ENCODE data around the gene RBBP6.

The RBBP6 gene

DNA sequence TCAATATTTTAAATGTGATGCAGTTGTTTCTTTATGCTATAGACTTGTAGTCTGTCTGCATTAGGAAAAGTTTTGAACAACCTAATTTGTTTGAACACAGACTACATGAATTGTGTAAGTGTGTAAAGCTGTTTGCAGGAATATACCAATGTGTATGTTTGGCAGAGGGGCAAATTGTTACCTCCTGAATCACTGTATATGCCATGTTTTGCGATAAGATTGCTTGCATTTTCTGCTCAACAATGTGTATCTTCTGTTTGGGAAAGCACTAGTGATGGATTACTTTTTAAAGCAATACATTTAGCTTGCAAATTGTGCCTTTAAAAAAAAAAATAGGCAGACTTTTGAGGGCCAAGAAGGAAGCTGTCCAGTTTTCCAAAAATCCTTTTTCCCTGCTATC lies 14.6 kb downstream of the RBBP6 start:
- POLR2A ChIA-PET: no interaction called here
- no peak overlapping the region for H3K27ac ChIP-seq (ENCODE audit: insufficient read depth in 1 of 2, low read depth in 1 of 2, low read length in 2 of 2, poor library complexity in 1 of 2, severe bottlenecking in 2 of 2)
- H3K4me3 ChIP-seq (ENCODE audit: control insufficient read depth in 1 of 7, extremely low read depth in 1 of 7, insufficient read depth in 4 of 7, low read depth in 2 of 7, low read length in 6 of 7): no peak overlapping the region
- H3K36me3 ChIP-seq (ENCODE audit: control insufficient read depth in 4 of 4, insufficient read depth in 4 of 4, low read length in 3 of 4): peaks cover 18 to 62% (median 49%) of the 10 kb centered on the region in 4 experiments
- H3K27me3 ChIP-seq (replicated peaks in 2 of 5; ENCODE audit: control insufficient read depth in 4 of 5, insufficient read depth in 5 of 5, low read length in 4 of 5): no peaks in the 10 kb centered on the region
- no peaks in the 10 kb centered on the region for H3K9me3 ChIP-seq (ENCODE audit: control extremely low read depth in 1 of 5, control insufficient read depth in 4 of 5, insufficient read depth in 2 of 5, low read depth in 1 of 5, low read length in 4 of 5)
- CTCF ChIA-PET: interaction anchor here (0.7 to 1.3 kb wide), 2 partner anchors 10 to 38 kb away, joined by 3 to 5 read pairs; no protein-coding TSS in a partner anchor
- WGBS (ENCODE audit: insufficient coverage): no CpG with 5 or more reads among the region's 1 CpG
- no peak for DNase-seq
- no peaks in the 10 kb centered on the region for H3K4me1 ChIP-seq (ENCODE audit: control extremely low read depth in 1 of 4, control insufficient read depth in 4 of 4, insufficient read depth in 4 of 4, low read length in 3 of 4)

DNA sequence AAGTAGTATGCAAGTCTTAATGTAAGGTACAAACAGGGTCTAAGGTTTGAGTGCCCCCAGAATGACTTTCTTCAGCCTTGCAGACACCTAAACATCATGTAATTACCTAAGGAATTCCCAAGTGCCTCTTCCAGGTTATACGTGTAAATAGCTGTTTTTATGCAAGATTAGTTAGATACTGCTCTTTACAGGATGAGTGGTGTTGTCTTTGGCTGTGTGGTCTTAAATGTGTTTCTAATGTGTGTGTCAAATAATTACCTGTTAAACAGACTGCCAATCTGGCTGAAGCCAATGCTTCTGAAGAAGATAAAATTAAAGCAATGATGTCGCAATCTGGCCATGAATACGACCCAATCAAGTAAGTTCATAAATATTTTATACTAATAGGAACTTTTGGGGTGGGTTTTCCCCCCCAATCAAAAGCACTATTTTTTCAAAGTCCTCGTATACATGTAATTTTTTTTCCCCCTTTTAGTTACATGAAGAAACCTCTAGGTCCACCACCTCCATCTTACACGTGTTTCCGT lies 16.0 kb downstream of the RBBP6 start:
- no peak overlapping the region for H3K27ac ChIP-seq (ENCODE audit: insufficient read depth in 1 of 2, low read depth in 1 of 2, low read length in 2 of 2, poor library complexity in 1 of 2, severe bottlenecking in 2 of 2)
- H3K4me1 ChIP-seq (ENCODE audit: control extremely low read depth in 1 of 4, control insufficient read depth in 4 of 4, insufficient read depth in 4 of 4, low read length in 3 of 4): no peaks in the 10 kb centered on the region
- WGBS (ENCODE audit: insufficient coverage): 100% methylated on average over 1 of the region's 6 CpGs
- ChIA-PET POLR2A (no interaction called here), CTCF (no interaction called here)
- H3K4me3 ChIP-seq (ENCODE audit: control insufficient read depth in 1 of 7, extremely low read depth in 1 of 7, insufficient read depth in 4 of 7, low read depth in 2 of 7, low read length in 6 of 7): no peak overlapping the region
- H3K9me3 ChIP-seq (ENCODE audit: control extremely low read depth in 1 of 5, control insufficient read depth in 4 of 5, insufficient read depth in 2 of 5, low read depth in 1 of 5, low read length in 4 of 5): no peaks in the 10 kb centered on the region
- no peak for DNase-seq
- no peaks in the 10 kb centered on the region for H3K27me3 ChIP-seq (replicated peaks in 2 of 5; ENCODE audit: control insufficient read depth in 4 of 5, insufficient read depth in 5 of 5, low read length in 4 of 5)
- peaks cover 16 to 65% (median 50%) of the 10 kb centered on the region in 4 experiments for H3K36me3 ChIP-seq (ENCODE audit: control insufficient read depth in 4 of 4, insufficient read depth in 4 of 4, low read length in 3 of 4)

DNA sequence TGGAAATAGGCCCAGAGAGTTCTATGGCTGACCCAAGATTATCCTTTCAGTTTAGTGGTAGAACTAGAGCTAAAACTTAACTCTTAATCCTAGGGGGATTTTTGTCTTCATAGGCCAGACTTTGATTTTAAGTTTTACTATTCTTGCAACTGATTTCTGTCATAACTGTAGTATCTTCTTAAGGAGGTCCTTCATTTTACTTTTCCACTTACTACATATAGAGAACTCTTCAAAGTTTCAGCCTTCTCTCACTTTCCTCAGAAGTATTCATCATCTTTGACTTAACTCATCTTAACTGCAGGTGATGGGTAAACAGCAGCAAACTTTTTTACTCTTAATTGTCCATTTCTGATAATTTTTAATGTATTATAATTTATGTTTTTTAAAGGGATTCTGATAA lies 23.4 kb downstream of the RBBP6 start:
- H3K27ac ChIP-seq (ENCODE audit: insufficient read depth in 1 of 2, low read depth in 1 of 2, low read length in 2 of 2, poor library complexity in 1 of 2, severe bottlenecking in 2 of 2): no peak overlapping the region
- DNase-seq: no peak
- H3K27me3 ChIP-seq (replicated peaks in 2 of 5; ENCODE audit: control insufficient read depth in 4 of 5, insufficient read depth in 5 of 5, low read length in 4 of 5): no peaks in the 10 kb centered on the region
- CTCF ChIA-PET: interaction anchor here (0.6 kb wide), 1 partner anchor 203 kb away, joined by 3 read pairs; no protein-coding TSS in a partner anchor
- H3K9me3 ChIP-seq (ENCODE audit: control extremely low read depth in 1 of 5, control insufficient read depth in 4 of 5, insufficient read depth in 2 of 5, low read depth in 1 of 5, low read length in 4 of 5): peaks cover 0 to 1% (median 0%) of the 10 kb centered on the region in 5 experiments
- H3K4me3 ChIP-seq (ENCODE audit: control insufficient read depth in 1 of 7, extremely low read depth in 1 of 7, insufficient read depth in 4 of 7, low read depth in 2 of 7, low read length in 6 of 7): no peak overlapping the region
- H3K4me1 ChIP-seq (ENCODE audit: control extremely low read depth in 1 of 4, control insufficient read depth in 4 of 4, insufficient read depth in 4 of 4, low read length in 3 of 4): no peaks in the 10 kb centered on the region
- POLR2A ChIA-PET: no interaction called here
- H3K36me3 ChIP-seq (ENCODE audit: control insufficient read depth in 4 of 4, insufficient read depth in 4 of 4, low read length in 3 of 4): peaks cover 33 to 90% (median 64%) of the 10 kb centered on the region in 4 experiments

DNA sequence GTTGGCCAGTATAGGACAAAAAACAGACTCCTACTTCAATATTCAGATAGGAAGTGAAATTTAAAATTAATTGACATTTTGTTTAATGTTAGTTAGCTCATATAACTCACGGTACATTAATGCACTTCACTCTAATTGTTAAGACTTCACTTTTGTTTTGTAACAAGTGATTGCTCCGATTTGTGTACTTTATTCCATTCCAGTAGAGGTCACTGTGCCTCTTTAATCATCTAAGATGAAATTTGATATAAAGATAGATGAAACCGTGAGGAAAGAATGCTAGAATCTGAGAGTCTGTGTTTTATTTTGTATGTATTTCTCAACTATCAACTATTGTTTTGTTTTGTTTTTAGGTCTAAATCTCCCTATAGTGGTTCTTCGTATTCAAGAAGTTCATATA lies 29.0 kb downstream of the RBBP6 start:
- peak; percentile 10 to 33 (median 25) for DNase-seq
- no peak overlapping the region for H3K27ac ChIP-seq (ENCODE audit: insufficient read depth in 1 of 2, low read depth in 1 of 2, low read length in 2 of 2, poor library complexity in 1 of 2, severe bottlenecking in 2 of 2)
- no CpG with 5 or more reads among the region's 4 CpGs for WGBS (ENCODE audit: insufficient coverage)

DNA sequence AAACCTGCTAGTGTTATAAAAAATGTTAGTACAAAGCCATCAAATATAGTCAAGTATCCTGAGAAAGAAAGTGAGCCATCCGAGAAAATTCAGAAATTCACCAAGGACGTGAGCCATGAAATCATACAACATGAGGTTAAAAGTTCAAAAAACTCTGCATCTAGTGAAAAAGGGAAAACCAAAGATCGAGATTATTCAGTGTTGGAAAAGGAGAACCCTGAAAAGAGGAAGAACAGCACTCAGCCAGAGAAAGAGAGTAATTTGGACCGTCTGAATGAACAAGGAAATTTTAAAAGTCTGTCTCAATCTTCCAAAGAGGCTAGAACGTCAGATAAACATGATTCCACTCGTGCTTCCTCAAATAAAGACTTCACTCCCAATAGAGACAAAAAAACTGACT lies 31.7 kb downstream of the RBBP6 start:
- POLR2A ChIA-PET: no interaction called here
- DNase-seq: no peak
- no peak overlapping the region for H3K27ac ChIP-seq (ENCODE audit: insufficient read depth in 1 of 2, low read depth in 1 of 2, low read length in 2 of 2, poor library complexity in 1 of 2, severe bottlenecking in 2 of 2)
- H3K4me1 ChIP-seq (ENCODE audit: control extremely low read depth in 1 of 4, control insufficient read depth in 4 of 4, insufficient read depth in 4 of 4, low read length in 3 of 4): no peaks in the 10 kb centered on the region
- CTCF ChIA-PET: no interaction called here
- no peaks in the 10 kb centered on the region for H3K27me3 ChIP-seq (replicated peaks in 2 of 5; ENCODE audit: control insufficient read depth in 4 of 5, insufficient read depth in 5 of 5, low read length in 4 of 5)
- H3K36me3 ChIP-seq (ENCODE audit: control insufficient read depth in 4 of 4, insufficient read depth in 4 of 4, low read length in 3 of 4): peaks cover 38 to 64% (median 49%) of the 10 kb centered on the region in 4 experiments
- H3K9me3 ChIP-seq (ENCODE audit: control extremely low read depth in 1 of 5, control insufficient read depth in 4 of 5, insufficient read depth in 2 of 5, low read depth in 1 of 5, low read length in 4 of 5): peaks cover 0 to 12% (median 3%) of the 10 kb centered on the region in 5 experiments
- H3K4me3 ChIP-seq (ENCODE audit: control insufficient read depth in 1 of 7, extremely low read depth in 1 of 7, insufficient read depth in 4 of 7, low read depth in 2 of 7, low read length in 6 of 7): no peak overlapping the region
- WGBS (ENCODE audit: insufficient coverage): 88% methylated on average over 6 of the region's 6 CpGs

More for the DNA sequence above, 29.0 kb downstream of the RBBP6 start:
- Histone ChIP-seq H3K4me1 (ENCODE audit: control extremely low read depth in 1 of 4, control insufficient read depth in 4 of 4, insufficient read depth in 4 of 4, low read length in 3 of 4) (no peaks in the 10 kb centered on the region), H3K9me3 (ENCODE audit: control extremely low read depth in 1 of 5, control insufficient read depth in 4 of 5, insufficient read depth in 2 of 5, low read depth in 1 of 5, low read length in 4 of 5) (peaks cover 0 to 12% (median 3%) of the 10 kb centered on the region in 5 experiments), H3K36me3 (ENCODE audit: control insufficient read depth in 4 of 4, insufficient read depth in 4 of 4, low read length in 3 of 4) (peaks cover 45 to 91% (median 72%) of the 10 kb centered on the region in 4 experiments), H3K4me3 (ENCODE audit: control insufficient read depth in 1 of 7, extremely low read depth in 1 of 7, insufficient read depth in 4 of 7, low read depth in 2 of 7, low read length in 6 of 7) (no peak overlapping the region), H3K27me3 (replicated peaks in 2 of 5; ENCODE audit: control insufficient read depth in 4 of 5, insufficient read depth in 5 of 5, low read length in 4 of 5) (no peaks in the 10 kb centered on the region)
- POLR2A ChIA-PET: no interaction called here
- CTCF ChIA-PET: interaction anchor here (1.0 kb wide), 1 partner anchor 10 kb away, joined by 4 read pairs; no protein-coding TSS in a partner anchor

DNA sequence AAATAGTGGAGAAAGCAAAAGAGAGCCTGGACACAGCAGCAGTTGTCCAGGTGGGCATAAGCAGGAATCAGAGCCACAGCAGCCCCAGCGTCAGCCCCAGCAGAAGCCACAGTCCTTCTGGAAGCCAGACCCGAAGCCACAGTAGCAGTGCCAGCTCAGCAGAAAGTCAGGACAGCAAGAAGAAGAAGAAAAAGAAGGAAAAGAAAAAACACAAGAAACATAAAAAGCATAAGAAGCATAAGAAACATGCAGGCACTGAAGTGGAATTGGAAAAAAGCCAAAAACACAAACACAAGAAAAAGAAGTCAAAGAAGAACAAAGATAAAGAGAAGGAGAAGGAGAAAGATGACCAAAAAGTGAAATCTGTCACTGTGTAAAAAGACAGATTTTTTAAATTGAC lies 32.7 kb downstream of the RBBP6 start:
- H3K9me3 ChIP-seq (ENCODE audit: control extremely low read depth in 1 of 5, control insufficient read depth in 4 of 5, insufficient read depth in 2 of 5, low read depth in 1 of 5, low read length in 4 of 5): peaks cover 0 to 12% (median 3%) of the 10 kb centered on the region in 5 experiments
- no peak overlapping the region for H3K4me3 ChIP-seq (ENCODE audit: control insufficient read depth in 1 of 7, extremely low read depth in 1 of 7, insufficient read depth in 4 of 7, low read depth in 2 of 7, low read length in 6 of 7)
- POLR2A ChIA-PET: interaction anchor here (0.6 kb wide), 1 partner anchor 12 kb away, joined by 4 read pairs; no protein-coding TSS in a partner anchor
- H3K27ac ChIP-seq (ENCODE audit: insufficient read depth in 1 of 2, low read depth in 1 of 2, low read length in 2 of 2, poor library complexity in 1 of 2, severe bottlenecking in 2 of 2): no peak overlapping the region
- DNase-seq: no peak
- WGBS (ENCODE audit: insufficient coverage): 100% methylated on average over 1 of the region's 2 CpGs
- CTCF ChIA-PET: no interaction called here
- H3K4me1 ChIP-seq (ENCODE audit: control extremely low read depth in 1 of 4, control insufficient read depth in 4 of 4, insufficient read depth in 4 of 4, low read length in 3 of 4): no peaks in the 10 kb centered on the region
- no peaks in the 10 kb centered on the region for H3K27me3 ChIP-seq (replicated peaks in 2 of 5; ENCODE audit: control insufficient read depth in 4 of 5, insufficient read depth in 5 of 5, low read length in 4 of 5)
- peaks cover 36 to 54% (median 43%) of the 10 kb centered on the region in 4 experiments for H3K36me3 ChIP-seq (ENCODE audit: control insufficient read depth in 4 of 4, insufficient read depth in 4 of 4, low read length in 3 of 4)

DNA sequence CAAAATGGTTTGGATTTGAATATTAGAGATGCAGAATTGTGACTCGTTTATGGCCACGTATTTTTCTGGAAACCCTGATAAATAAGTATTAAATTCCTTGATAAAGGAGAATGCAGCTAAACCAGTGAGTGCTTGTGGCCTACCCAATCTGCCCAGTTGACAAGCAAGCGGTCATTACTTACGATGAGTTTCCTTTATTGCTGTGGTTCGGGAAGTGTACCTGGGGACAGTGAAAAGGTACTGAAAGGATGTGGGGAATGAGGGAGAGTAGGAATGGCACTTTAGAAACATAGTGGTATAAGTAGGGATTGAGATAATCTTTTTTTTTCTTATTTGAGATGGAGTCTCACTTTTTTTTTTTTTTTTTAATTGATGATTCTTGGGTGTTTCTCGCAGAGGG lies 33.8 kb downstream of the RBBP6 start:
- no peak overlapping the region for H3K27ac ChIP-seq (ENCODE audit: insufficient read depth in 1 of 2, low read depth in 1 of 2, low read length in 2 of 2, poor library complexity in 1 of 2, severe bottlenecking in 2 of 2)
- H3K4me1 ChIP-seq (ENCODE audit: control extremely low read depth in 1 of 4, control insufficient read depth in 4 of 4, insufficient read depth in 4 of 4, low read length in 3 of 4): no peaks in the 10 kb centered on the region
- ChIA-PET POLR2A (no interaction called here), CTCF (no interaction called here)
- H3K27me3 ChIP-seq (replicated peaks in 2 of 5; ENCODE audit: control insufficient read depth in 4 of 5, insufficient read depth in 5 of 5, low read length in 4 of 5): peaks cover 0 to 2% (median 0%) of the 10 kb centered on the region in 5 experiments
- peaks cover 0 to 10% (median 3%) of the 10 kb centered on the region in 5 experiments for H3K9me3 ChIP-seq (ENCODE audit: control extremely low read depth in 1 of 5, control insufficient read depth in 4 of 5, insufficient read depth in 2 of 5, low read depth in 1 of 5, low read length in 4 of 5)
- DNase-seq: no peak
- WGBS (ENCODE audit: insufficient coverage): 100% methylated on average over 3 of the region's 6 CpGs
- no peak overlapping the region for H3K4me3 ChIP-seq (ENCODE audit: control insufficient read depth in 1 of 7, extremely low read depth in 1 of 7, insufficient read depth in 4 of 7, low read depth in 2 of 7, low read length in 6 of 7)
- peaks cover 25 to 44% (median 35%) of the 10 kb centered on the region in 4 experiments for H3K36me3 ChIP-seq (ENCODE audit: control insufficient read depth in 4 of 4, insufficient read depth in 4 of 4, low read length in 3 of 4)
